HG03280 (cell line): Measurements from ENCODE around the gene PIGH.

Source experiments
- ATAC-seq: cut with Tn5 transposase; IDR thresholded peaks from one replicate; pipeline ENCODE4 v1.9.1; 2021; ENCODE audit warnings: mild to moderate bottlenecking, moderate library complexity; ENCODE audit not compliant: unreplicated experiment

The PIGH gene

GRCh38 chr14:67576216-67576955, 23.7 kb downstream of the PIGH start:
- no peak for ATAC-seq

GRCh38 chr14:67575684-67576083, 24.4 kb downstream of the PIGH start:
- ATAC-seq = no peak

GRCh38 chr14:67574806-67575205, 25.3 kb downstream of the PIGH start:
- ATAC-seq = no peak

GRCh38 chr14:67574156-67574555, 25.9 kb downstream of the PIGH start:
- ATAC-seq = no peak

- ATAC-seq = no peak
Measured at GRCh38 chr14:67573228-67574010, 26.6 kb downstream of the PIGH start.

- ATAC-seq = no peak
Measured at GRCh38 chr14:67572608-67573007, 27.5 kb downstream of the PIGH start.

- no peak for ATAC-seq
Measured at GRCh38 chr14:67571991-67572323, 28.1 kb downstream of the PIGH start.

- ATAC-seq = no peak
Measured at GRCh38 chr14:67571275-67571990, 28.6 kb downstream of the PIGH start.

- ATAC-seq = no peak
Measured at GRCh38 chr14:67570453-67570852, 29.6 kb downstream of the PIGH start.

- ATAC-seq = no peak
Measured at GRCh38 chr14:67569651-67570290, 30.3 kb downstream of the PIGH start.

- ATAC-seq = no peak
Measured at GRCh38 chr14:67569011-67569650, 30.9 kb downstream of the PIGH start.

GRCh38 chr14:67567654-67568053, 32.4 kb downstream of the PIGH start:
- ATAC-seq = no peak

GRCh38 chr14:67566908-67567307, 33.2 kb downstream of the PIGH start:
- no peak for ATAC-seq

- ATAC-seq = no peak
Measured at GRCh38 chr14:67564236-67564635, 35.8 kb downstream of the PIGH start.

GRCh38 chr14:67562776-67563150, 37.3 kb downstream of the PIGH start:
- no peak for ATAC-seq

GRCh38 chr14:67562025-67562775, 37.9 kb downstream of the PIGH start:
- ATAC-seq = no peak

- no peak for ATAC-seq
Measured at GRCh38 chr14:67559639-67560038, 40.4 kb downstream of the PIGH start.

GRCh38 chr14:67557656-67558055, 42.4 kb downstream of the PIGH start:
- ATAC-seq = no peak

GRCh38 chr14:67557118-67557517, 43.0 kb downstream of the PIGH start:
- ATAC-seq = no peak

GRCh38 chr14:67556671-67557070, 43.4 kb downstream of the PIGH start:
- no peak for ATAC-seq
